Frontal cortex (tissue), 4 donors: ENCODE measurements around the gene TBC1D22A. TPM values are rescaled to one million over a fixed set of nuclear protein-coding genes. Genes with fewer than 3 reads are reported as not detected.
"Not testable (repeated sequence)": the region's sequence is repeated elsewhere in the genome, so short reads cannot be mapped to it uniquely, and the experiment has no call there.

ENCODE experiments used
- DNase-seq, 2 donors: peaks; one replicate each; pipeline ENCODE4 v3.0.0; 2012; ENCODE audit warnings: low spot score in 2 of 2
- FAIRE-seq: peaks from 2 replicates; lab custom pipeline; 2012; peaks lifted over from hg19 to GRCh38; lab: Jason Lieb, UNC
- total RNA-seq: library from RNA; depleted of rRNA; stranded (reverse); fragments of >200 nt; gene quantifications from one replicate; pipeline ENCODE4 v1.2.3, GENCODE V29; 2014
- donor health status: control.
- donor health status: control.
- donor health status: control.

Gene TBC1D22A
- total RNA-seq, 1 donor from 2014 or later: 5.3 TPM

GRCh38 chr22:47042116-47042825 lies 279.8 kb downstream of the TBC1D22A start:
- DNase-seq (no peak), FAIRE-seq (no peak)

GRCh38 chr22:47042861-47043496 lies 280.5 kb downstream of the TBC1D22A start:
- no peak for FAIRE-seq

GRCh38 chr22:47043835-47044721 lies 281.6 kb downstream of the TBC1D22A start:
- no peak for FAIRE-seq
- DNase-seq: no peak

More at GRCh38 chr22:47042861-47043496, 280.5 kb downstream of the TBC1D22A start:
- DNase-seq: no peak

- no peak for DNase-seq
Measured at GRCh38 chr22:47044722-47045535, 282.5 kb downstream of the TBC1D22A start.

GRCh38 chr22:47045691-47046410 lies 283.4 kb downstream of the TBC1D22A start:
- no peak for FAIRE-seq
- no peak for DNase-seq

More at GRCh38 chr22:47044722-47045535, 282.5 kb downstream of the TBC1D22A start:
- no peak for FAIRE-seq

GRCh38 chr22:47046411-47047065 lies 284.1 kb downstream of the TBC1D22A start:
- DNase-seq: no peak
- FAIRE-seq: no peak

GRCh38 chr22:47047321-47048122 lies 285.1 kb downstream of the TBC1D22A start:
- no peak for FAIRE-seq
- DNase-seq: no peak

GRCh38 chr22:47048123-47049077 lies 285.9 kb downstream of the TBC1D22A start:
- FAIRE-seq (no peak), DNase-seq (no peak)

GRCh38 chr22:47049078-47049624 lies 286.7 kb downstream of the TBC1D22A start:
- no peak for DNase-seq
- no peak for FAIRE-seq

GRCh38 chr22:47049736-47050400 lies 287.4 kb downstream of the TBC1D22A start:
- FAIRE-seq, DNase-seq: not testable (repeated sequence)

GRCh38 chr22:47050401-47051051 lies 288.1 kb downstream of the TBC1D22A start:
- no peak for FAIRE-seq
- DNase-seq: no peak

- FAIRE-seq: no peak
- no peak for DNase-seq
Measured at GRCh38 chr22:47051441-47052071, 289.1 kb downstream of the TBC1D22A start.

- FAIRE-seq (no peak), DNase-seq (no peak)
Measured at GRCh38 chr22:47052236-47053012, 290.0 kb downstream of the TBC1D22A start.
